ENCODE data around the gene QKI.

QKI gene

GRCh38 chr6:163620670-163621330 lies 206.3 kb downstream of the QKI start:
- TF ChIP-seq CTCF (IDR thresholded peaks at IDR 0.05; ENCODE audit: low read depth, low read length), result no peak
- DNase-seq (ENCODE audit: extremely low read depth, low read depth), result no peak

GRCh38 chr6:163625265-163625664 lies 210.7 kb downstream of the QKI start:
- no peak for TF ChIP-seq CTCF (IDR thresholded peaks at IDR 0.05; ENCODE audit: low read depth, low read length)
- no peak for DNase-seq (ENCODE audit: extremely low read depth, low read depth)

- DNase-seq (ENCODE audit: extremely low read depth, low read depth), result no peak
- no peak for TF ChIP-seq CTCF (IDR thresholded peaks at IDR 0.05; ENCODE audit: low read depth, low read length)
Measured at GRCh38 chr6:163626073-163626867, 211.8 kb downstream of the QKI start.

GRCh38 chr6:163627274-163628062 lies 212.9 kb downstream of the QKI start:
- no peak for TF ChIP-seq CTCF (IDR thresholded peaks at IDR 0.05; ENCODE audit: low read depth, low read length)
- no peak for DNase-seq (ENCODE audit: extremely low read depth, low read depth)
